ENCODE measurements around the gene CABLES2.

- TF ChIP-seq CTCF (IDR thresholded peaks at IDR 0.05), result no peak
- TF ChIP-seq POLR2A (IDR thresholded peaks at IDR 0.05), result no peak
These were observed 41.7 kb upstream of the CABLES2 start for GRCh38 chr20:62448788-62449187.
